Measurements from ENCODE around the gene IGFL3.

IGFL3 gene

GRCh38 chr19:46076951-46077814 lies 47.3 kb downstream of the IGFL3 start:
- DNase-seq (ENCODE audit: low read depth), result no peak

GRCh38 chr19:46076031-46076880 lies 48.2 kb downstream of the IGFL3 start:
- DNase-seq (ENCODE audit: low read depth), result no peak

- no peak for DNase-seq (ENCODE audit: low read depth)
These were observed 51.1 kb downstream of the IGFL3 start for GRCh38 chr19:46073268-46073922.

Data from stimulated activated CD8-positive, alpha-beta memory T cell treated with anti-CD3 and anti-CD28 coated beads, Interleukin-7, amount 100 ng/mL, for 24 hours (primary cell).